Spleen (tissue), 11 donors: Measurements from ENCODE around the gene PNPLA6. TPM values are rescaled to one million over a fixed set of nuclear protein-coding genes. Genes with fewer than 3 reads are reported as not detected.

Experiments
- DNase-seq: peaks from one replicate; pipeline ENCODE4 v3.0.0-alpha.2; 2020
- H3K27ac ChIP-seq, 8 donors: fragments of 200-600 bp; sonication (generic) in 7 of 8; 1 replicate in 4 of 8; 2 replicates in 4 of 8; pipeline versions ENCODE4 v1.5.0 to v1.8.0; 2016 to 2021; ENCODE audit warnings: inconsistent platforms in 4 of 8, mild to moderate bottlenecking in 4 of 8, moderate library complexity in 1 of 8
- H3K27me3 ChIP-seq, 7 donors: fragments of 200-600 bp; sonication (generic) in 6 of 7; replicated peaks in 1 of 7; 1 replicate in 4 of 7; 2 replicates in 3 of 7; pipeline versions ENCODE4 v1.5.0 to v1.8.0; 2016 to 2021; ENCODE audit warnings: inconsistent platforms in 3 of 7, mild to moderate bottlenecking in 1 of 7
- H3K36me3 ChIP-seq, 6 donors: fragments of 200-600 bp; sonication (generic) in 5 of 6; 1 replicate in 4 of 6; 2 replicates in 2 of 6; pipeline versions ENCODE4 v1.5.0 to v1.8.0; 2016 to 2021; ENCODE audit warnings: inconsistent platforms in 2 of 6
- H3K4me1 ChIP-seq, 6 donors: fragments of 200-600 bp; sonication (generic) in 5 of 6; 1 replicate in 3 of 6; 2 replicates in 3 of 6; pipeline versions ENCODE4 v1.5.0 to v1.8.0; 2016 to 2021; ENCODE audit warnings: inconsistent platforms in 3 of 6
- H3K4me3 ChIP-seq, 8 donors: fragments of 200-600 bp; sonication (generic) in 7 of 8; 1 replicate in 4 of 8; 2 replicates in 4 of 8; pipeline versions ENCODE4 v1.5.0 to v1.8.0; 2016 to 2021; ENCODE audit warnings: inconsistent platforms in 4 of 8, mild to moderate bottlenecking in 4 of 8, moderate library complexity in 2 of 8
- H3K9me3 ChIP-seq, 8 donors: fragments of 200-600 bp; sonication (generic) in 7 of 8; 1 replicate in 4 of 8; 2 replicates in 4 of 8; pipeline versions ENCODE4 v1.5.0 to v1.8.0; 2016 to 2021; ENCODE audit warnings: inconsistent platforms in 4 of 8
- CTCF ChIP-seq, 11 experiments: fragments of 200-600 bp in 7 of 11; fragments of 450-650 bp in 4 of 11; sonication (generic) in 4 of 11; IDR thresholded peaks in 8 of 11; conservative IDR thresholded peaks in 3 of 11; 1 replicate in 7 of 11; 2 replicates in 4 of 11; pipeline versions ENCODE4 v1.4.0 to v1.8.0; 2016 to 2021; ENCODE audit warnings: antibody characterized with exemption in 11 of 11, inconsistent platforms in 4 of 11, mild to moderate bottlenecking in 1 of 11
- POLR2A ChIP-seq, 3 donors: fragments of 450-650 bp; IDR thresholded peaks; one replicate each; pipeline ENCODE4 v1.5.1; 2017; ENCODE audit warnings: antibody characterized with exemption in 3 of 3, mild to moderate bottlenecking in 1 of 3
- POLR2AphosphoS5 ChIP-seq, 3 donors: sonication (generic); formaldehyde crosslinking; IDR thresholded peaks; one replicate each; pipeline ENCODE4 v1.5.1; 2017; ENCODE audit warnings: antibody characterized with exemption in 3 of 3
- WGBS, 5 donors: extraction: QIAGEN DNeasy Blood & Tissue Kit in 3 of 5; methylation state at CpG; one replicate each; pipeline versions ENCODE4 v1.1.5 to v1.1.7; 2013 to 2018; 5-methylcytosine and 5-hydroxymethylcytosine counted together
- intact Hi-C: fragments of 100-400 bp; cut with DNase I; formaldehyde crosslinking; loops from one replicate; pipeline ENCODE4 v1.15.0; 2023; ENCODE audit warnings: low total_unique reads
- polyA plus RNA-seq, 3 donors: library from polyadenylated mRNA; stranded (reverse); fragments of 200-250 nt; gene quantifications; one replicate each; pipeline ENCODE4 v1.2.1, GENCODE V29; 2013
- total RNA-seq, 7 donors: library from RNA; depleted of rRNA in 3 of 7; stranded (reverse); fragments of >200 nt in 3 of 7; fragmentation: NEBNext Ultra II Directional in 4 of 7; extraction: Animal tissue kit (Norgen Biotek cat#: 25700) in 4 of 7; gene quantifications; one replicate each; pipeline versions ENCODE4 v1.1.0 to v1.2.1, GENCODE V29; 2016 to 2021
- donor health status: healthy with polysubstance abuse.
- donor health status: DM: no; HTN: no; CAD: no; lungs with moderate emphysema.
- donor health status: DM: no; HTN: no; CAD: no.
- donor health status: Bipolar disorder and iron deficiency.
- donor health status: healthy.
- donor health status: DM: no; HTN: no; CAD: no.
- donor health status: DM: yes; HTN: yes; CAD: no.

Gene PNPLA6
- total and polyA plus RNA-seq, 10 donors = 51.0 to 225 (median 146) TPM

GRCh38 chr19:7520131-7521051 lies 15.1 kb upstream of the PNPLA6 start:
- 84 to 93% (median 87%) methylated on average over 30 to 51 of the region's 51 CpGs for WGBS, 5 donors
- TF ChIP-seq CTCF (IDR thresholded peaks at IDR 0.05 in 8 of 11, conservative IDR thresholded peaks at IDR 0.05 in 3 of 11) (no peak), POLR2AphosphoS5 (IDR thresholded peaks at IDR 0.05) (peak in 2 of 3 donors; percentile 46 to 55)
- H3K36me3 ChIP-seq = peaks cover 0 to 31% (median 13%) of the 10 kb centered on the region in 6 donors
- intact Hi-C loops = no loop called here
- peak; percentile 77 for DNase-seq
- H3K27me3 ChIP-seq = peaks cover 0 to 6% (median 0%) of the 10 kb centered on the region in 7 donors
- no peak overlapping the region for H3K4me3 ChIP-seq
- H3K4me1 ChIP-seq = peaks cover 18 to 82% (median 53%) of the 10 kb centered on the region in 6 donors
- H3K9me3 ChIP-seq = no peaks in the 10 kb centered on the region
- peak overlapping the region in 5 of 8 donors; percentile 7 to 68 (median 50) for H3K27ac ChIP-seq

- 57 to 65% (median 61%) methylated on average over 10 of the region's 10 CpGs for WGBS, 5 donors
Measured at GRCh38 chr19:7521551-7522071, 13.9 kb upstream of the PNPLA6 start.

GRCh38 chr19:7522072-7522922 lies 13.2 kb upstream of the PNPLA6 start, which contains the start of gene MCOLN1:
Gene MCOLN1 (plus strand): TSS chr19:7522624. CDS start chr19:7522751, 127 bp downstream.
- Histone ChIP-seq H3K4me1 (peaks cover 20 to 85% (median 51%) of the 10 kb centered on the region in 6 donors), H3K4me3 (peak within 1 kb of the TSS; percentile 62 to 94 (median 86)), H3K27ac (peak within 1 kb of the TSS; percentile 37 to 88 (median 80)), H3K9me3 (no peaks in the 10 kb centered on the region), H3K27me3 (no peaks in the 10 kb centered on the region), H3K36me3 (peaks cover 0 to 50% (median 13%) of the 10 kb centered on the region in 6 donors)
- TF ChIP-seq POLR2A (IDR thresholded peaks at IDR 0.05) (peak in 2 of 3 donors; percentile 56 to 70), CTCF (IDR thresholded peaks at IDR 0.05 in 8 of 11, conservative IDR thresholded peaks at IDR 0.05 in 3 of 11) (peak in 4 of 11 experiments; percentile 8 to 50 (median 30)), POLR2AphosphoS5 (IDR thresholded peaks at IDR 0.05) (peak; percentile 93 to 98 (median 96))
- peak; percentile 100 for DNase-seq
- 1 to 4% (median 2%) methylated on average over 16 to 65 of the region's 65 CpGs for WGBS, 5 donors
- intact Hi-C loops = no loop called here

More at GRCh38 chr19:7521551-7522071, 13.9 kb upstream of the PNPLA6 start:
- Histone ChIP-seq H3K4me3 (peak overlapping the region in 6 of 8 donors; percentile 77 to 91 (median 86)), H3K27me3 (peaks cover 0 to 2% (median 0%) of the 10 kb centered on the region in 7 donors), H3K9me3 (no peaks in the 10 kb centered on the region), H3K36me3 (peaks cover 0 to 44% (median 13%) of the 10 kb centered on the region in 6 donors), H3K27ac (peak overlapping the region; percentile 22 to 88 (median 80)), H3K4me1 (peaks cover 20 to 85% (median 53%) of the 10 kb centered on the region in 6 donors)
- intact Hi-C loops = no loop called here
- TF ChIP-seq POLR2AphosphoS5 (IDR thresholded peaks at IDR 0.05) (no peak), POLR2A (IDR thresholded peaks at IDR 0.05) (no peak), CTCF (IDR thresholded peaks at IDR 0.05 in 8 of 11, conservative IDR thresholded peaks at IDR 0.05 in 3 of 11) (no peak)
- no peak for DNase-seq
